ENCODE measurements around the gene PSD.

Gene PSD

DNA sequence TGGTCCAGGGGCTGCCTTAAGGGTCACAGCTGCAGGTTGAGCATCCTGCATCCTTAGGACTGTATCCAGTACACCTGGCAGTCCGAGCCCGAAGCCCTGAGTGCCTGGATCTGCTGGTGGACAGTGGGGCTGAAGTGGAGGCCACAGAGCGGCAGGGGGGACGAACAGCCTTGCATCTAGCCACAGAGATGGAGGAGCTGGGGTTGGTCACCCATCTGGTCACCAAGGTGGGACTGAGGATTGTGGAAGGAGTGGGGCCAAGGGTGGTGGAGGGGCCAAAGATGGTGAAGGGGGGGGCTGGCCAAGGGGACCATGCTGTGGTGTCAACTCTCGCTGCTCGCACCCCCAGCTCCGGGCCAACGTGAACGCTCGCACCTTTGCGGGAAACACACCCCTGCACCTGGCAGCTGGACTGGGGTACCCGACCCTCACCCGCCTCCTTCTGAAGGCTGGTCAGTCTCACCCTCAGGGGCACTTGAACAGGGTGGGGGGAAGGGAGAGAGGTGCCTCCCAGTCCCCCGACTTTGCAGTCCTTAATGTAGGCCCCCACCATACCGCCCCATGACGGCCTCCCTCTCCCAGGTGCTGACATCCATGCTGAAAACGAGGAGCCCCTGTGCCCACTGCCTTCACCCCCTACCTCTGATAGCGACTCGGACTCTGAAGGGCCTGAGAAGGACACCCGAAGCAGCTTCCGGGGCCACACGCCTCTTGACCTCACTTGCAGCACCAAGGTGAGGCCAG lies 17.8 kb downstream of the PSD start:
- TF ChIP-seq CTCF (IDR thresholded peaks at IDR 0.05; ENCODE audit: low read depth, low read length, missing control alignments) = no peak
- Histone ChIP-seq H3K27me3 (replicated peaks) (no peaks in the 10 kb centered on the region), H3K36me3 (replicated peaks) (peaks cover 22% of the 10 kb centered on the region), H3K4me3 (ENCODE audit: low read depth, low read length) (no peak overlapping the region), H3K27ac (no peak overlapping the region)
- in situ Hi-C loops (cut with HindIII; ENCODE audit: low pct_ligation_motif_present, low sequenced_read_pairs) = no loop called here
- no peak for DNase-seq

GRCh38 chr10:102400076-102400475 lies 18.5 kb downstream of the PSD start:
- TF ChIP-seq CTCF (IDR thresholded peaks at IDR 0.05; ENCODE audit: low read depth, low read length, missing control alignments) = no peak
- H3K4me3 ChIP-seq (ENCODE audit: low read depth, low read length) = no peak overlapping the region
- no peak for DNase-seq

GRCh38 chr10:102399217-102400021 lies 19.2 kb downstream of the PSD start:
- TF ChIP-seq CTCF (IDR thresholded peaks at IDR 0.05; ENCODE audit: low read depth, low read length, missing control alignments) = peak; percentile 75
- in situ Hi-C loops (cut with HindIII; ENCODE audit: low pct_ligation_motif_present, low sequenced_read_pairs) = no loop called here
- peak; percentile 76 for DNase-seq
- peak overlapping the region; percentile 42 for H3K27ac ChIP-seq
- H3K4me3 ChIP-seq (ENCODE audit: low read depth, low read length) = peak overlapping the region; percentile 60
- H3K36me3 ChIP-seq (replicated peaks) = peaks cover 22% of the 10 kb centered on the region
- no peaks in the 10 kb centered on the region for H3K27me3 ChIP-seq (replicated peaks)

More at GRCh38 chr10:102400076-102400475, 18.5 kb downstream of the PSD start:
- Histone ChIP-seq H3K27me3 (replicated peaks) (no peaks in the 10 kb centered on the region), H3K36me3 (replicated peaks) (peaks cover 22% of the 10 kb centered on the region), H3K27ac (no peak overlapping the region)
- in situ Hi-C loops (cut with HindIII; ENCODE audit: low pct_ligation_motif_present, low sequenced_read_pairs) = no loop called here

GRCh38 chr10:102398172-102399020 lies 20.2 kb downstream of the PSD start:
- Histone ChIP-seq H3K36me3 (replicated peaks) (peaks cover 22% of the 10 kb centered on the region), H3K27ac (no peak overlapping the region), H3K4me3 (ENCODE audit: low read depth, low read length) (no peak overlapping the region), H3K27me3 (replicated peaks) (no peaks in the 10 kb centered on the region)
- DNase-seq = no peak
- in situ Hi-C loops (cut with HindIII; ENCODE audit: low pct_ligation_motif_present, low sequenced_read_pairs) = no loop called here
- TF ChIP-seq CTCF (IDR thresholded peaks at IDR 0.05; ENCODE audit: low read depth, low read length, missing control alignments) = no peak

DNA sequence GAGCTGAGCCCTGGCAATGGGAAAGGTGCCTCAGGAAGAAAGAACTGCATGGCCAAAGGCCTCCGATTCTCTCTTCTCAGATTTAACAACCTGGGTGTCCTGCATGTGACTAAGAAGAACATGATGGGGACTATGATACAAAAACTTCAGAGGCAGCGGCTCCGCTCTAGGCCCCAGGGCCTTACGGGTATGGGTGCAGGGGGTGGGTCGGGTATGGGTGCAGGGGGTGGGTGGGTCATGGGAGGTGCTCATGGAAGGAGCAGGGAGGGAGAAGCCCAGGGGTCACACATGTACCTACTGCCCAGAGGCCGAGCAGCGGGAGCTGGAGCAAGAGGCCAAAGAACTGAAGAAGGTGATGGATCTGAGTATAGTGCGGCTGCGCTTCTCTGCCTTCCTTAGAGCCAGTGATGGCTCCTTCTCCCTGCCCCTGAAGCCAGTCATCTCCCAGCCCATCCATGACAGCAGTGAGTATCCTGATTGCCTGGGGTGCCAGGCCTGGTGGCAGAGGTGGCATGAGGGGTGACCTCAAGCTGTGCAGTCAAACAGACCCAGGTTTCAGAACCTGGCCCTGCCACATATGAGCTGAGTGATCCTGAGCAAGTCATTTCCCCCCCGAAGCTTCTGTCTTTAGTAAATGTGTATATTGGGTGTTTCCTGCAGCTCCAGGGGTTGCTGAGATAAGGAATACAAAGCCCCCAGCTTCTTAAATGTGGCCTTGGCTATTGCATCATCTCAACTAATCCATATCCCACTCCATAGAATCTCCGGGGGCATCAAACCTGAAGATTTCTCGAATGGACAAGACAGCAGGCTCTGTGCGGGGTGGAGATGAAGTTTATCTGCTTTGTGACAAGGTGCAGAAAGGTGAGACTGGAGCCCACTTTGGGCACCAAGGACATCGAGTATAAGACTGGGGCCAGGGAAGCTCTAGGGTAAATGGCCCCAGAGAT lies 21.1 kb downstream of the PSD start:
- H3K4me3 ChIP-seq (ENCODE audit: low read depth, low read length) = no peak overlapping the region
- H3K27me3 ChIP-seq (replicated peaks) = no peaks in the 10 kb centered on the region
- no peak overlapping the region for H3K27ac ChIP-seq
- peaks cover 22% of the 10 kb centered on the region for H3K36me3 ChIP-seq (replicated peaks)
- no peak for TF ChIP-seq CTCF (IDR thresholded peaks at IDR 0.05; ENCODE audit: low read depth, low read length, missing control alignments)
- DNase-seq = no peak
- in situ Hi-C loops (cut with HindIII; ENCODE audit: low pct_ligation_motif_present, low sequenced_read_pairs) = no loop called here

Measured in brain microvascular endothelial cell (primary cell).